IPS-18c (cell line): ENCODE measurements around the gene SPTB.

Experiments used
- H3K4me3 ChIP-seq: 2 replicates; pipeline ENCODE4 v1.7.0; 2013; ENCODE audit warnings: low read depth, mild to moderate bottlenecking, low read length, moderate library complexity; ENCODE audit not compliant: insufficient read depth
- H3K9me3 ChIP-seq: one replicate; pipeline ENCODE4 v1.6.1; 2013; ENCODE audit warnings: mild to moderate bottlenecking, low read length, moderate library complexity; ENCODE audit not compliant: control insufficient read depth, insufficient read depth

SPTB gene

GRCh38 chr14:64737391-64738280 lies 142.1 kb downstream of the SPTB start:
- no peaks in the 10 kb centered on the region for H3K9me3 ChIP-seq

DNA sequence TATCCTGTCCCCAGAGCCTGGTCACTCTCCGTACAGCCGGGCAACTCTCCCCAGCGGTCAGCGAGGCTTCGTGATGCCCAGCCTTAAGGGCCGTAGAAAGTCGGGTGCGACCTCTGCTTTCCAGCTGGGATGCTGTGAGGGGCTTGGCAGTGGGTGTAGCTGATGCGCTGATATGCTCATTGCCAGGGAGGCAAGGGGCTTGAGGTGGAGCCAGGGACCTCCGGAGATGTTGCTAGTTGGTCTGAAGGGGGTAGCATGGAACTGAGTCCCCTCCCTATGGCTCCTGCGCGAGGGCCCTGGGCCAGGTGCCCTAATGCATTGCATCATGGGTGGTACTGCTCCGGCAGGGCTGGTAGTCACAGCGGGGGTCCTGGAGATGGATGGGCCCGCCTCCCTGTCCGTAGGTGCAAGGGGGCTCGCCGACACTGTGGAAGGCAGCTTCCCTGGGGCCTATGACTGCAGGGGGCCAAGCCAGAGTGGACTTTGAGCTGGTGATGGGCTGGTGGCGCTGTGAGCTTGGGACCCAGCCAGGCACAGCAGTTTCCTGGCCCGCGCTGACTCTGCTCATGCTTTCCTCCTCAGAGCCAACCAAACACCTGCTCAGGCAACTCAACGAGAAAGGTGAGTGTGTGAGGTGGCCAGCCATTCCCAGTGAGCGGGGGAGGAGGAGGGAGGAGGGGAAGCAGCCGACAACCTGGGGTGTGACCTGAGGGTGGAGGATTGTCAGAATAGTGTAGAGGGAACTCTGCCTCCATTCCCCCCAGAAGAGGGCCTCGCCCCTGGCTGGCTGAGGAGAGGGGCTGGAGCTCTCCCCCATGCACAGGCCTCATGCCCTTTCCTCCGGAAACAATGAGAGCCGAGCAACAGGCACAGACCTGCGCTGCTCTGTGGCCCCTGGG lies 143.2 kb downstream of the SPTB start:
- H3K9me3 ChIP-seq: no peaks in the 10 kb centered on the region
- H3K4me3 ChIP-seq: no peak overlapping the region

More at GRCh38 chr14:64737391-64738280, 142.1 kb downstream of the SPTB start:
- H3K4me3 ChIP-seq: no peak overlapping the region

DNA sequence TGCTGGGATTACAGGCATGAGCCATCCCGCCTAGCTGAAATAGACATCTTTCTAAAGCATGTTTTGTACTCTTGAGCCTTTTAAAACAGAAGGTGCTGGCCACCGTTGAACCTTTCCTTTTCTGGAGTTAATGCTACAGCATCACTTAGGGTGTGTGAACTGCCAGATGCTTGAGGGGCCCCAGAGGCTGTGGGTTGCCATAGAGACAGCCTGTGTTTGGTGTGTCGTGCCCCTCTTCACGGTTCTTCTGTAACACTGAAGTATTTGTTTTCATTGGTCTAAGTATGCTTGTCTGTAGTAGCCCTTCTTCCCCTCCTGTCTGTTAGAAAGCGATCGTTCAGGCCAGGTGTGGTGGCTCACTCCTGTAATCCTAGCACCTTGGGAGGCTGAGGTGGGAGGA lies 144.7 kb downstream of the SPTB start:
- H3K4me3 ChIP-seq: no peak overlapping the region
- H3K9me3 ChIP-seq: no peaks in the 10 kb centered on the region

DNA sequence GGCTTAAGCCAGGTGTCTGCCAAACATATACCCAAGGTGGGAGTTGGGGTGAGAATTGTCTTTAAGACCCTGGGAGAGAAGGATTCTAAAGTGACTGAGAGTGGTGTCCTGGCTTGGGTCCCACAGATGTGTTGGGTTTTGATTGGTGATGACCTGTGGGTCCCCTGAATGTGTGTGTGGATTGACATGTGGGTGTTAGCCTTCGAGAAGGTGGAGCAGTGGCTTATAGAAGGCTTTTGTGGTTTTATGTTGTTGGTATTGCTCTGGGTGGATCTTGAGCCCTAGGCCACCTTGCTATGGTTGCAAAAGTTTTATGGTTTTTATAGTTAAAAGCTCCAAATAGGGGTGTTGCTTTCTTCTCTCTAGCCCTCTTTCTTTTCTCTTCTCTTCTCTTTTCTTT lies 145.8 kb downstream of the SPTB start:
- H3K4me3 ChIP-seq: no peak overlapping the region
- H3K9me3 ChIP-seq: no peaks in the 10 kb centered on the region

GRCh38 chr14:64733321-64733720 lies 146.4 kb downstream of the SPTB start:
- Histone ChIP-seq H3K4me3 (no peak overlapping the region), H3K9me3 (no peaks in the 10 kb centered on the region)

DNA sequence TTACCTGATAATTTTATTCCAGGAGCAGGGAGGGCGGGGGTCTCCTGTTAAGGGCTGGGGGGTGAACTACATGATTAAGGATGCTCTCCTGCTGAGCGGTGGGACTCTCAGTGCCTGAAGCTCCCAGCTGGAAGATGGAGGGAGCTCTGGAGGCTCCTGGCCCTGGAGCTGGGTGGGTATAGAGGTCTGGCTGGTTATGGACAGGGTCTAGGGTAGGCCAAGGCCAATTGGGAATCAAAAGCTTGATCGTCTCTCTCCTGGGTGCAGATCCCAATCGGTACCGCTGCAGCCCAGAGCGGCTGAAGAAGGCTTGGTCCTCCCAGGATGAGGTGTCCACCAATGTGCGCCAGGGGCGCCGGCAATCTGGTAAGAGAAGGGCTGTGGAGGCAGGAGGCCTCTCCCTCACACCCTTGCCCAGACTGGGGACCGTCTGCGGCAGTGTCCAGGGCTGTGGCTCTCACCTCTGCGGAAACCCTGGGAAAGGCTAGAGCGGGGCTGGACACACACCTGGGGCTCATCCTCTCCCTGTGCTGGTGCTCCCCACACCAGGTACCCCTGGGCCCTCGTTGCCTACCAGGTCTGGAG lies 147.1 kb downstream of the SPTB start:
- Histone ChIP-seq H3K4me3 (no peak overlapping the region), H3K9me3 (no peaks in the 10 kb centered on the region)

DNA sequence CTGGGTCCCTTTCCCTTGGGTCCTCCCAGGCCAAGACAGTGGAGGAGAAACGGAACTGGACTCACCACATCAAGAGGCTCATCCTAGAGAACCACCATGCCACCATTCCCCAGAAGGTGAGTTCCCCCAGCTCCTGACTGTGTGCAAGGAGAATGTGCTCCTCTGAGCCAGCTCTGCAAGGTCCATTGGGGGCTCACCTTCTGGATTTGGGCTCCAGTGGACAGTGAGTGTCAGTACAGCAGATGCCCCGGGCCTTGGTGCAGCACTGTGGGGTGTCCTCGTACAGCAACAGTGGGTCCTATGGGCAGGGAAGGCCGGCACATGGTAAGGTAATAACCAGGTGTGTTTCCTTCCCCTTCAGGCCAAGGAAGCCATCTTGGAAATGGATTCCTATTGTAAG lies 147.6 kb downstream of the SPTB start:
- Histone ChIP-seq H3K9me3 (no peaks in the 10 kb centered on the region), H3K4me3 (no peak overlapping the region)

DNA sequence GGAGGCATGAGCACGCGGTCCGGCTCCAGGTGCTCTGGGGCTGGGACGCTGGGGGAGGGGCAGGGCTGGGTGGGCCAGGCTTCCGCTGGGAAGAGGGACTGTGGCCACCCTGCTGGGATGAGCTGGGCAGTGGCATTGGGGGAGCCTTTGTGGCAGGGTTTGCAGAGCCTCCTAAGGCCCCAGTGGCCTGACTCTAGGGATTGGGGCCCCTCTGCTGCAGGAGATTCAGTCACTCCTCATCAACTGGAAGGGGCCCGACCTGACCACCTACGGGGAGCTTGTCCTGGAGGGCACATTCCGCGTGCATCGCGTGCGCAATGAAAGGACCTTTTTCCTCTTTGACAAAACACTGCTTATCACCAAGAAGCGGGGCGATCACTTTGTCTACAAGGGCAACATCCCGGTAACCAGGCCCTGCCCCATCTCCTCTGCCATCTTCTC lies 148.5 kb downstream of the SPTB start:
- H3K4me3 ChIP-seq: no peak overlapping the region
- H3K9me3 ChIP-seq: no peaks in the 10 kb centered on the region

- no peak overlapping the region for H3K4me3 ChIP-seq
- H3K9me3 ChIP-seq: no peaks in the 10 kb centered on the region
These were observed 149.0 kb downstream of the SPTB start for GRCh38 chr14:64730681-64731080.

DNA sequence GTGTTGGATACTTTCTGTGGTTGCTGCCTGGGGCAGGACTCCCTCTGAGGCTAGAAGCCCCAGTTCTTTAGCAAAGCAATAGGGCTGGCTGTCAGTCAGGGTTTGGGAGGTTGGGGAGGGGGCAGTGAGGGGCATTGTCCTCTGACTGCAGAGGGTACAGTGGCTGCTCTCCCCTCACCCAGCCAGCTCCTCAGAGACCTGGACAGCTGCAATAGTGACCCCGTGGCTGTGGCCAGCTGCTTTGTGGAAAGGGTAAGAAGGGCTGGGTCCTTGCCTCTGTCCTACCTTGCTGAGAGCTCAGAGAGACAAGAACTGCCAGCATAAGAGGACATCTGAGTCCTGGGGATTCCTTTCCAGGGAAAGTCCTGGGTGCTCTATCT lies 149.7 kb downstream of the SPTB start:
- no peaks in the 10 kb centered on the region for H3K9me3 ChIP-seq
- no peak overlapping the region for H3K4me3 ChIP-seq

DNA sequence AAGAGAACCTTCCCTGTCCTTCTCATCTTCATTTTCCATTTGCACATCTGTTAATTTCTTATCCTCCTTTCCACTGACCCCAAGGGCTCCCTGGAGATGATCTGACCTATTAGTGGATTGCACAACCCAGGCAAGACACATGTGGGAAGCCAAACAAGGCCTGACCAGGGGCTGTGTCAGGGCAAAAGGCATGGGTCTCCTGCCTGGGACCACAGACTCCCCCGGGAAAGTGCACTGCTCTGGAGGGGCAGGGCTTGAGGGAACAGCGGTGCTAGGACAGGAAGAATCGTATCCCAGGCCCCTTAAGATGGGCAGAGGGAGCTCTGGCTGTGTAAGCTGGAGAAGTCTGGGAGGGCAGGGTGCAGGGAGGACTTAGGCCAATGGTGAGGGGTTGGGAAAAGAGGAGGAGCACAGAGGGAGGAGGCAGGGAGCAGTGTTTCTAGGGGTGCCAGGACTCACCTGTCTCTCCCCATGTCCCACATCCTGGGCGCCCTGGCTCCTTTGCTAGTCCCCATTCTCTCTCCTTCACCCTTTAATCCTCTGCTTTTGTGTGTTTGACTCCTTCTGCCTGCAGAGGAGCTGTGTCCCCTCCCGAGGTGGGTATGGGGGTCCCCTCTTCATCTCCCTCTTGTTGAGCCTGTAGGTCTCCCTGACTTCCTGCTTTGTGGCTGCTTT lies 150.2 kb downstream of the SPTB start:
- no peaks in the 10 kb centered on the region for H3K9me3 ChIP-seq
- H3K4me3 ChIP-seq: no peak overlapping the region

- Histone ChIP-seq H3K9me3 (no peaks in the 10 kb centered on the region), H3K4me3 (no peak overlapping the region)
These were observed 150.9 kb downstream of the SPTB start for GRCh38 chr14:64728856-64729255.

DNA sequence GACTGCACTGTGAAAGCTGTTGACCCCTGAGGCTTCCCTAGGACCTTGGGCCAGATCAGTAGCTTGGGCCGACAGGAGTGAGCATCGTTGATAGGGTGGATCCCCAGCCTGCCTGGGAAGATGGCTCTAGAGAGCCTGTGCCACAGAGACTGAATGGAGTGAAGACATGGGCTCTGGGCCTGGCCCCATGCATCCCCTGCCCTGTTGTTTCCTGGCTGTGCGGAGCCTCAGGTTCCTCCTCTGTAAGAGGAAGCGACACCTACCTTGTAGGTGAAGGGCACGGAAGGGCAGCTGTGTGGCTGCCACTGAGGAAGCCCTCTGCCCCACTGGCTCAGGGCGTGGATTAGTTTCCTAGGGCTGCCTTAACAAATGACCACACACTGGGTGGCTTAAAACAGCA lies 151.6 kb downstream of the SPTB start:
- no peak overlapping the region for H3K4me3 ChIP-seq
- H3K9me3 ChIP-seq: no peaks in the 10 kb centered on the region

GRCh38 chr14:64727551-64728071 lies 152.1 kb downstream of the SPTB start:
- no peaks in the 10 kb centered on the region for H3K9me3 ChIP-seq
- H3K4me3 ChIP-seq: no peak overlapping the region

DNA sequence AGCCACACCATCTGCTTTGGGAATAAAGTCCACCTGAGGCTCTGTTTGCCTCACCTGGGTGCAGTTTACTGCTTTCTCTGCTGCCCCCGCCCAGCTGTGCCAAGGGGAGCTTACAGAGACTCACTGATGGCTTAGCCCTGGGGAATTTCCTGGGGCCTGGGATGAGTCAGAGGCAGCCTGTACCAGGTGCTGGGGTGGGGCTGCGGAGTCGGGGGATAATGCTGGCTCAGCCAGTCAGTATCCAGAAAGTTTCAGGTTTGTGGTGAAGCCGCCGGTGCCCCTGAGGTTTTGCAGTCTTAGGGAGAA lies 153.2 kb downstream of the SPTB start:
- Histone ChIP-seq H3K4me3 (no peak overlapping the region), H3K9me3 (no peaks in the 10 kb centered on the region)

GRCh38 chr14:64725879-64726584 lies 153.7 kb downstream of the SPTB start:
- Histone ChIP-seq H3K4me3 (no peak overlapping the region), H3K9me3 (no peaks in the 10 kb centered on the region)
